GM18498 (cell line): ENCODE results near the gene MOV10L1.

ENCODE experiments used
- ATAC-seq: cut with Tn5 transposase; IDR thresholded peaks from one replicate; pipeline ENCODE4 v1.9.1; 2021; ENCODE audit warnings: mild to moderate bottlenecking, moderate library complexity; ENCODE audit not compliant: unreplicated experiment

The MOV10L1 gene

GRCh38 chr22:50173311-50173982 lies 83.6 kb downstream of the MOV10L1 start:
- no peak for ATAC-seq

GRCh38 chr22:50173983-50174355 lies 84.2 kb downstream of the MOV10L1 start:
- no peak for ATAC-seq

- no peak for ATAC-seq
These were observed 84.8 kb downstream of the MOV10L1 start for GRCh38 chr22:50174382-50175190.

GRCh38 chr22:50175191-50175461 lies 85.3 kb downstream of the MOV10L1 start:
- ATAC-seq: no peak

GRCh38 chr22:50175921-50176849 lies 86.4 kb downstream of the MOV10L1 start:
- ATAC-seq: no peak

- ATAC-seq: no peak
These were observed 87.2 kb downstream of the MOV10L1 start for GRCh38 chr22:50176850-50177536.

GRCh38 chr22:50177537-50178470 lies 88.0 kb downstream of the MOV10L1 start:
- no peak for ATAC-seq

- no peak for ATAC-seq
These were observed 88.7 kb downstream of the MOV10L1 start for GRCh38 chr22:50178471-50178864.

- ATAC-seq: no peak
These were observed 89.4 kb downstream of the MOV10L1 start for GRCh38 chr22:50178871-50179869.

- no peak for ATAC-seq
These were observed 90.3 kb downstream of the MOV10L1 start for GRCh38 chr22:50179937-50180726.

- ATAC-seq: no peak
These were observed 91.1 kb downstream of the MOV10L1 start for GRCh38 chr22:50180727-50181521.

- no peak for ATAC-seq
These were observed 92.6 kb downstream of the MOV10L1 start for GRCh38 chr22:50182176-50183081.

- ATAC-seq: no peak
These were observed 93.5 kb downstream of the MOV10L1 start for GRCh38 chr22:50183141-50183971.

- no peak for ATAC-seq
These were observed 94.4 kb downstream of the MOV10L1 start for GRCh38 chr22:50184004-50184901.
